Choroid plexus epithelial cell (primary cell): ENCODE measurements around the gene FCN3.
"Not testable (repeated sequence)": the region's sequence is repeated elsewhere in the genome, so short reads cannot be mapped to it uniquely, and the experiment has no call there.

Source experiments
- DNase-seq: peaks from one replicate; pipeline ENCODE4 v3.0.0-alpha.2; 2010; ENCODE audit warnings: low read depth
- H3K4me3 ChIP-seq: 2 replicates; pipeline ENCODE4 v1.5.1; 2011; ENCODE audit warnings: low read depth, mild to moderate bottlenecking, control low read depth, low read length, moderate library complexity
- TF ChIP-seq, protein P1 (sequence below): conservative IDR thresholded peaks from 2 replicates; pipeline ENCODE4 v1.5.1; 2011; ENCODE audit warnings: low read depth, mild to moderate bottlenecking, control low read depth, inconsistent platforms, low read length, moderate library complexity

FCN3 gene

DNA sequence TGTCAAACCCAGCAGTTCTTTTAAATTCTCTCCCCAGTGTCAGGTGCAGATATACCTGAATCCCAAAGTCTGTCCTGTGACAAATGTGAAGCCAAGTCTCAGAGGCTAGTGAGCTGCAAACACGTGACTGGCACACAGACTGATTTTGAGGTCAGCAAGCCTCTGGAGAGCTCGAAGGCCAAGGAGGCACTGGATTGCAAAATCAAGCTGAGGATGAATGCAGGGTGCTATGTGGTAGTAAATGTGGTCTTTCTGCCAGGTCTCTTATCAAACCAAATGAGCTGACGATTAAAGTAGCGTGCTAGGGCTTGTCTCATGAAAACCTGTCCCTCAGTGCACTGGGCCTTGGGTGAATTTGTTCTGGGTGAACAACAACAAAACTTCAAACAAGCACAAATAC, 38.4 kb upstream of the FCN3 start:
- H3K4me3 ChIP-seq = no peak overlapping the region
- DNase-seq = no peak
- TF ChIP-seq, protein P1, sequence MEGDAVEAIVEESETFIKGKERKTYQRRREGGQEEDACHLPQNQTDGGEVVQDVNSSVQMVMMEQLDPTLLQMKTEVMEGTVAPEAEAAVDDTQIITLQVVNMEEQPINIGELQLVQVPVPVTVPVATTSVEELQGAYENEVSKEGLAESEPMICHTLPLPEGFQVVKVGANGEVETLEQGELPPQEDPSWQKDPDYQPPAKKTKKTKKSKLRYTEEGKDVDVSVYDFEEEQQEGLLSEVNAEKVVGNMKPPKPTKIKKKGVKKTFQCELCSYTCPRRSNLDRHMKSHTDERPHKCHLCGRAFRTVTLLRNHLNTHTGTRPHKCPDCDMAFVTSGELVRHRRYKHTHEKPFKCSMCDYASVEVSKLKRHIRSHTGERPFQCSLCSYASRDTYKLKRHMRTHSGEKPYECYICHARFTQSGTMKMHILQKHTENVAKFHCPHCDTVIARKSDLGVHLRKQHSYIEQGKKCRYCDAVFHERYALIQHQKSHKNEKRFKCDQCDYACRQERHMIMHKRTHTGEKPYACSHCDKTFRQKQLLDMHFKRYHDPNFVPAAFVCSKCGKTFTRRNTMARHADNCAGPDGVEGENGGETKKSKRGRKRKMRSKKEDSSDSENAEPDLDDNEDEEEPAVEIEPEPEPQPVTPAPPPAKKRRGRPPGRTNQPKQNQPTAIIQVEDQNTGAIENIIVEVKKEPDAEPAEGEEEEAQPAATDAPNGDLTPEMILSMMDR = no peak

DNA sequence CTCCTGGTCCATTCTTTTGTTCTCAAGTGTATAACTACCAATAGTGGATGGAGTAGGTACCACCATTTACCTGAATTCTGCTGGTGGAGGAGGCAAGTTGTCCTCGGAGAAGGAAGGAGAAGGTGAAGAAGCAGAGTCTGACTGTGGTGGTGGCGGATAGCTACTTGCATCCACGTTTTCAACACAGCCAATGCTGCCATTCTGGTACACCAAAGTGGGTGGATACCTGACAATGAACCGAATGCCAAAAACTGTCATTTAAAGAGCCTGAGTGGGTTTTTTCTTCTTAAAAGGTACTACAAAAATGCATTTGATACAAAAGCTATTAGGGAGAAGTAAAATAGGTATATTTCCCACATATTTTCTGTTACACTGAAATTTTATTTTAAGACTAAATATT, 37.9 kb upstream of the FCN3 start:
- no peak for DNase-seq
- H3K4me3 ChIP-seq = no peak overlapping the region
- TF ChIP-seq, protein P1 = no peak

DNA sequence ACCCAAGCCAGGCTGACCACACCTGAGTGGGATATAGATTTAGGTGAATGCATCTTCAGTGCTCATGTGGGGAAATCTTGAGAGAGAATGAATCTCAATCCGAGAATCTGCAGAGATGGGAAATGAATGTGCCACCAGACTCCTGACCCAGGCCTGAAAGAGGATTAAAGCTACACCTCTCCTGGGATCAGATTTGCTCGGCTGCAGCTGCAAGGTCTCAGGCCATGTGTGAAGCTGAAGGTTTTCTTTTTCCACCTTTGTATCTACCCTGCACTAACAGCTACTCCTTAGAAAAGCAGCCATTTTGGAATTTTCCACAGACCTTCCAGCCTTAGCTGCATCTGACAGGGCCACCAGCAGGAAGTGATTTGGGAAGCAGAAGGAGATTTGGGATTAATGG, 36.1 kb upstream of the FCN3 start:
- no peak for DNase-seq
- H3K4me3 ChIP-seq = no peak overlapping the region
- TF ChIP-seq, protein P1 = no peak

DNA sequence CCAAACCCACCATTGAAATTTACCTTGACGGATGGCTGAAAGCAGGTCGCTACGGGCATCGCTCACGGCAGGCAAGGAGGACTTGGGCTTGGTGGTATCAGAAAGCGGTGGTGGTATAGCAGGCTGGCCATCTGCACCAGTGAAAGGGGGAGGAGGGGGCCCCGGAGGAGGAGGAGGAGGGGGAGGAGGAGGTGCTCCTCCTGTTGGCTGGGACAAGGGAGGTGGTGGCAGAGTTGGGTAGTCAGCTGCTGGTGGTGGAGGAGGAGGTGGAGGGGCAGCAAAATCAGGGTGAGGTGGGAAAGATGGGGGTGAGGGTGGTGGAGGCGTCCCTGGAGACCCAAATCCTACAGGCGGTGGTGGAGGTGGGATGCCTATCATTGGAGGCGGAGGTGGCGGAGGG, 35.0 kb upstream of the FCN3 start:
- no peak overlapping the region for H3K4me3 ChIP-seq
- DNase-seq = no peak
- TF ChIP-seq, protein P1 = no peak

DNA sequence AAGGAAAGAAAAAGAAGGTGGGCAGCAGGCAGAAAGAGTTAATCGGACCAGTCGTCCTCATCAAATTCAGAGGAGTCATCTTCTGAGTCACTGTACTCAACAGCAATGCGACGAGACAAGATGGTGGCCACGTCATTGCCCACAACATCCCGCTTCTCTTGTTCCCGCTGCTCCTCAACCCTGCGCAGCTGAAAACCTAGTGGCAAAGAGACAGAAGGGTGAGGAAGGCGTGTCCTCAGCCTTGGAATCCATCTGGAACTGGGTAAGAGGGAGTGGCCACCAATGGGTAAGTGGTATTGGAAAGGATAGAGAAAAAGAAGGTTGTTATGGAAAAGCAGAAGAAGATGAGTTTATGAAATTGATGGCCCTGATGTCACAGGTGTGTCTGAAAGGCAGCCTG, 33.5 kb upstream of the FCN3 start:
- no peak for DNase-seq
- TF ChIP-seq, protein P1 = no peak
- H3K4me3 ChIP-seq = no peak overlapping the region

GRCh38 chr1:27406791-27407190, 32.2 kb upstream of the FCN3 start:
- not testable (repeated sequence) for DNase-seq, H3K4me3 ChIP-seq

DNA sequence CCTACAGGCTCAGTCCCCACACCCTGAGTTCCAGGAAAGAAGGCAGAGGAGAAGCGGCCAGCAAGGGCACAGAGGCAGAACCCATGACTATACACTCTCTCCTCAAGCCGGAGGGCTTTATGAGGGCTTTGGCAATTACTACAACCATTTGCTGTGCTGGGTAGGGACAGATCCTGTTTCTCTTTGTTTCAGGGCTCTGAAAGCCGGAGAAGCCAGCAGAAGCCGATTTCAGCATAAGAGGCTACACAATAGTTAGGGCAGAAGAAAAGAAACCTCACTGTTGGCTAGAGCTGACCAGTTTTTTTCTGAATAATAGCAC, 31.7 kb upstream of the FCN3 start:
- TF ChIP-seq, protein P1 = no peak
- H3K4me3 ChIP-seq = no peak overlapping the region
- DNase-seq = no peak

GRCh38 chr1:27405598-27406361, 31.2 kb upstream of the FCN3 start:
- not testable (repeated sequence) for H3K4me3 ChIP-seq, DNase-seq
